ENCODE data around the gene UNC5C. TPM values are rescaled to one million over a fixed set of nuclear protein-coding genes. Genes with fewer than 3 reads are reported as not detected.

Gene UNC5C
- total and polyA plus RNA-seq, 2 donors from 2014 or later, result 0.84 to 3.1 TPM

- no peaks in the 10 kb centered on the region for H3K36me3 ChIP-seq (ENCODE audit: control insufficient read depth in 2 of 3, insufficient read depth in 3 of 3, low read length in 3 of 3)
- no peak overlapping the region for H3K9ac ChIP-seq (ENCODE audit: low read length in 3 of 3)
- no peak overlapping the region for H3K4me3 ChIP-seq (ENCODE audit: low read length in 3 of 3)
- H3K27ac ChIP-seq (ENCODE audit: low read depth in 2 of 2, low read length in 2 of 2), result no peak overlapping the region
- FAIRE-seq (no peak), DNase-seq (no peak)
- no peaks in the 10 kb centered on the region for H3K4me1 ChIP-seq (ENCODE audit: control insufficient read depth in 2 of 3, insufficient read depth in 2 of 3, low read depth in 1 of 3, low read length in 3 of 3)
- H3K9me3 ChIP-seq (ENCODE audit: control insufficient read depth in 2 of 3, insufficient read depth in 1 of 3, low read length in 3 of 3), result no peaks in the 10 kb centered on the region
- intact Hi-C loops (cut with DNase I), result no loop called here
- no peak for TF ChIP-seq CTCF (IDR thresholded peaks at IDR 0.05; ENCODE audit: borderline replicate concordance, extremely low read depth, insufficient read depth)
- no peaks in the 10 kb centered on the region for H3K27me3 ChIP-seq (ENCODE audit: control insufficient read depth, insufficient read depth, low read length)
Observed at GRCh38 chr4:95594013-95594412, 45.2 kb upstream of the UNC5C start.

GRCh38 chr4:95591278-95591677 is 42.5 kb upstream of the UNC5C start:
- intact Hi-C loops (cut with DNase I), result no loop called here
- no peaks in the 10 kb centered on the region for H3K4me1 ChIP-seq (ENCODE audit: control insufficient read depth in 2 of 3, insufficient read depth in 2 of 3, low read depth in 1 of 3, low read length in 3 of 3)
- no peak overlapping the region for H3K27ac ChIP-seq (ENCODE audit: low read depth in 2 of 2, low read length in 2 of 2)
- TF ChIP-seq CTCF (IDR thresholded peaks at IDR 0.05; ENCODE audit: borderline replicate concordance, extremely low read depth, insufficient read depth), result no peak
- FAIRE-seq (no peak), DNase-seq (no peak)
- H3K9ac ChIP-seq (ENCODE audit: low read length in 3 of 3), result no peak overlapping the region
- no peaks in the 10 kb centered on the region for H3K9me3 ChIP-seq (ENCODE audit: control insufficient read depth in 2 of 3, insufficient read depth in 1 of 3, low read length in 3 of 3)
- H3K36me3 ChIP-seq (ENCODE audit: control insufficient read depth in 2 of 3, insufficient read depth in 3 of 3, low read length in 3 of 3), result no peaks in the 10 kb centered on the region
- H3K4me3 ChIP-seq (ENCODE audit: low read length in 3 of 3), result no peak overlapping the region
- H3K27me3 ChIP-seq (ENCODE audit: control insufficient read depth, insufficient read depth, low read length), result no peaks in the 10 kb centered on the region

- H3K4me3 ChIP-seq (ENCODE audit: low read length in 3 of 3), result no peak overlapping the region
- no peaks in the 10 kb centered on the region for H3K27me3 ChIP-seq (ENCODE audit: control insufficient read depth, insufficient read depth, low read length)
- H3K9ac ChIP-seq (ENCODE audit: low read length in 3 of 3), result no peak overlapping the region
- no peaks in the 10 kb centered on the region for H3K4me1 ChIP-seq (ENCODE audit: control insufficient read depth in 2 of 3, insufficient read depth in 2 of 3, low read depth in 1 of 3, low read length in 3 of 3)
- intact Hi-C loops (cut with DNase I), result no loop called here
- H3K36me3 ChIP-seq (ENCODE audit: control insufficient read depth in 2 of 3, insufficient read depth in 3 of 3, low read length in 3 of 3), result no peaks in the 10 kb centered on the region
- H3K9me3 ChIP-seq (ENCODE audit: control insufficient read depth in 2 of 3, insufficient read depth in 1 of 3, low read length in 3 of 3), result no peaks in the 10 kb centered on the region
- DNase-seq (no peak), FAIRE-seq (no peak)
- TF ChIP-seq CTCF (IDR thresholded peaks at IDR 0.05; ENCODE audit: borderline replicate concordance, extremely low read depth, insufficient read depth), result no peak
- H3K27ac ChIP-seq (ENCODE audit: low read depth in 2 of 2, low read length in 2 of 2), result no peak overlapping the region
Observed at GRCh38 chr4:95590615-95591014, 41.8 kb upstream of the UNC5C start.

- H3K9me3 ChIP-seq (ENCODE audit: control insufficient read depth in 2 of 3, insufficient read depth in 1 of 3, low read length in 3 of 3), result no peaks in the 10 kb centered on the region
- no peak overlapping the region for H3K4me3 ChIP-seq (ENCODE audit: low read length in 3 of 3)
- intact Hi-C loops (cut with DNase I), result no loop called here
- TF ChIP-seq CTCF (IDR thresholded peaks at IDR 0.05; ENCODE audit: borderline replicate concordance, extremely low read depth, insufficient read depth), result no peak
- no peaks in the 10 kb centered on the region for H3K36me3 ChIP-seq (ENCODE audit: control insufficient read depth in 2 of 3, insufficient read depth in 3 of 3, low read length in 3 of 3)
- no peaks in the 10 kb centered on the region for H3K4me1 ChIP-seq (ENCODE audit: control insufficient read depth in 2 of 3, insufficient read depth in 2 of 3, low read depth in 1 of 3, low read length in 3 of 3)
- no peak for DNase-seq
- H3K27ac ChIP-seq (ENCODE audit: low read depth in 2 of 2, low read length in 2 of 2), result no peak overlapping the region
- no peak for FAIRE-seq
- H3K27me3 ChIP-seq (ENCODE audit: control insufficient read depth, insufficient read depth, low read length), result no peaks in the 10 kb centered on the region
- H3K9ac ChIP-seq (ENCODE audit: low read length in 3 of 3), result no peak overlapping the region
Observed at GRCh38 chr4:95585016-95585695, 36.4 kb upstream of the UNC5C start.
